ENCODE results near the gene KCNQ1.

Gene KCNQ1

DNA sequence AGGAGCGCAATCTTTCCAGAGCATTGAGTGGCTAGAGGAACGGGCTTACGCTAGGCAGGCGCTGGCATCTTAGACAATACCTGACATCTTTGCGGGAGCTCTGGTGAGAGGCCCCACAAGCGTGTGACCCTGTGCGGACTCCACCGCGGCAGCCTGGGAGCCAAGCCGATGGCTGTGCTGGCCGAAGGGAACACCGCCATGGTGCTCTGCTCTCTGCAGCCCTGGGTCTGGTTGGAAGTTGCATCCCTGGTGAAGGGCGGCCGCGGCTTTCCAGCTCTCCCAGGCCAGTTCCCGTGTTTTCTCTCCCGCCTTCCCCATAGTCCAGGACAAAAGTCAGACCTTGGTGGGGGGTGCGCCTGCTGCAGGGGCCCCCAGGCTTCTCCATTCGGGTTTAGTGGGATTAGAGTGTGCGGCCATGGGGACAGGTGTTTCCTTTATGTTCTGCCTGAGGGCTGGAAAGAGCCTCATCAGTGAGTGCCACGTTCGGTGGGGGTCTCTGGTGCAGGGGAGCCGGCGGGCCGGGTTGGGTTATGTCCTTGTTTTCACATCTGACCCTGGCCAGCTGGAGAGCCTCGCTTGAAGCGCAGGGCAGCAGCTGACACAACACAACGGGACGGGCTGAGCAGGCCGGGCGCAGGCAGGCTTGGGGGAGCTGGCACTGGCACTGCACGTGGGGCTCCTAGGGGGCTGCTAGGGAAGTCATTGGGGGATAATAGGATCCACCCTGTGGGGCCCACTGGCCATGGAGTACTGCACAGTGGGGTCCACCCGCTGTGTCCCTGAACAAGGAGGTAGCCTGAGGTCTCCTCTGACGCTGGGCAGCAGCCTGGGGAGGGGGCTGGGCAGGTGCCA, 94.8 kb downstream of the KCNQ1 start:
- DNase-seq, result no peak

DNA sequence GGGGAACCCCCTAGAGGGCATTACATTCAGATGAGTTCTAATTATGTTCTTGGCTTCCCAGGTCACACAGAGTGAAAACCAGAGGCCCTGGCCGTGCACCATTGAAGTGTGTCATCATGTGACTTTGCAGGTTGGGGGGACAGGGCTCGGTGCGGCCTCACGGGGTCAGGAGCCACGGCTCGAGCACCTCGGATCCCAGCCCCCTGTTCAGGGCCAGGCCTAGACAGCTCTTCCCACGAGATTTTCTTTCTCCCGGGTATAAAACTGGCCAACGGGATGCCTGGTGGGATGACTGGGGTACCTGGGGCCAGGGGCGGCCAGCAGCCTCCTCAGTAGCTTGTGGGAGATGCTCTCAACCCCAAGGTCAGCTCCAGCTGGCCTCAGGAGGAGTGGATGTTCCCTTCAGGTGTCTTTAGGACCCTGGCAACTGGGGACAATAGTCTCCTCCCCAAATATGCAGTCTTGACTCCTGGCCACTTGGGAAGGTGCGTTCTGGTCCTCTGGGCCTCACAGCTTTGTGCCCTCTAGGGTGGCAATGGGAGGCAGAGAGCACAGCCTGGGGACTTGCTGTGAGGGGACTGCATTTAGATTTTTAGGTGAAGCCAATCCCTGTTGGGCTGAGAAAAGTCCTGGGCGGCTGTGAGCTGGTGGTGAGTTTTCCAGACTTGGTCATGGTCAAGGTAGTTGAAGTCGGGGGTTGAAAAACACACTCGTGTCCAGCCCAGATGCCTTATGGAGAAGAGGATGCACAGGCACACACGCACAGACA, 95.6 kb downstream of the KCNQ1 start:
- DNase-seq, result no peak

DNA sequence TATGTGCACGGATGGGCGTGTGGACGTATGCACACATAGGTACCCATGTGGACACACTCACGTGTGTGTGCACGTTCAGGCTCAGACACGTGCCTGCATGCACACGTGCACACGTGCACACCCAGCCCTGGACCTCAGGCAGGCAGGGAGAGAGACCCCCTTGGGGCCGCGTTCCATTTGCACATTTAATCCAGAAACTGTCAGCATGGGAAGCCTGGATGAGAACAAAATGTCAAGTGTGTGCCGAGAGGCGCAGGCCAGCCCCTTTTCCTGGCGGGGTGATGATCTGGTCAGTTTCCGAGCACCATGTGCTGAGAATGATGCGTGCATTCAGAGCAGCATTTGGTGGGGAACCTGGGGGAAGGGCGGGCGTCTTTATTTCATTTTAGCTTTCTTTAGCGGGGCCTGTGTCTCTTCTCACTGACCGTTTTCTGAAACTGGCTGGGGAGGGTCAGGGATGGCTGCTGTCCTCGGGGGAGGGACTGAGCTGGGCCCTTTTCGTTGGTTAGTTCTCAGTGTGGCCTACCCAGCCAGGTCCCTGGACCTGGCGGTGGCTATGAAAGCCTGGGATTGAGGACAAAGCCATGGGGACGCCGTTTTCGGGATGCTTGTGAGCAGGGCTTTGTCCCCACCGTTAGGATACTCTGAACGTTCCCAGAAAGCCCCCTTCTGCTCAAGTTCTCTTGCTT, 96.3 kb downstream of the KCNQ1 start:
- DNase-seq, result no peak

DNA sequence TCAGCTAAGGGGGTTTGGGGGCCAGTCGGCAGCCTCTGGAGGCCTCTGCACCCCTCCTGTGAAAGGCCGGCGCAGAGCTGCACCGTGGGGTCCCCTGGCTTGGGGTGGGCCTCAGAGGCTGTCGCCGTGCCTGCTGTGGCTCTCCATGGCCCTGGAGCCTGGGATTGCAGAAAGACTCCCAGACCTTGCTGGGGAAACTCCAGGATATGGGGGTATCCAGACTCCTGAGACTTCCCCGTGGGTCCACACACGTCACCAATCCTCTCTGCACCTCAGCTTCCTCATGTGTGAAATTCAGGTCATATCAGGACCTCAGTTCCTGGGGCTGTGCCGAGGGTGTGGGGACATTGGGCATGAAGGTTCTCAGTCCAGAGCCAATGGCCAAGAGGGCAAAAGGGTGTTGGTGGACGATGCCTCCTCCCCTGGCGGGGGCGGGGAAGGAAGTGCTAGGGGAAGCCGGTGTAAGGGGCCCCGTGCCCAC, 97.1 kb downstream of the KCNQ1 start:
- DNase-seq, result no peak

DNA sequence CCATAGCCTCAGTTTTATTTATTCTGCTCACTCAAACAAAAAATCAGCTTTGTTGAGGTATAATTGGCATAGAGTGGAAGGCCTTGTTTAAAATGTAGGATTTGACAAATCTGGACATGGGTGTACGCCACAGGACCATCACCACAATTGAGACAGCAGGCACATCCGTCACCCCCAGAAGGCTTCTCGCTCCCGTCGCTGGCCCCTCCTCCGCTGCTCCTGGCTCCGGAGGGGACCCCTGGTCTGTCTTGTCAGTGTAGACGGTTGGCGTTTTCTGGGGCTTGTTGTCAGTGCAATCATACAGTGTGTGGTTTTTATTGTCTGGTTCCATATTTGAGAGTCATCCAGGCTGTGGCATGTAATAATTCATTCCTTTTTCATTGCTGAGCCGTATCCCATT, 97.6 kb downstream of the KCNQ1 start:
- DNase-seq, result no peak

DNA sequence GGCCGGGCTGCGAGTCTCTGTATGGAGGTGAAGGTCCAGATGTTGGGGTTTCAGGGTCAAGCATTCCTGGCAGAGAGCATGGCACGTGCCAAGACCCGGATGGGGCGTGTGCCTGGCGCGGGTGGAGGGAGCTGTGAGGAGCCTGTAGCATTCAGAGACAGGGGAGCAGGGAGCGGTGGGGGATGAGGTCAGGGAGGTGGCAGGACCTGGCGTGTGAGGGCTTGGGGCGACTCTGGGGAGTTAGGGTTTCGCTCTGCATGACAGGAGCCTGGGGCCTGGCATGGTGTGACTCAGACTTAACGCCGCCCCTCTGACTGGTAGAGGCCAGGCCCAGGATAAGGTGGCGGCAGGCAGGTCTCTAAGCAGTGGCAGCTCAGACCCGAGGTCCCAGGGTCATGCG, 103.0 kb downstream of the KCNQ1 start:
- no peak for DNase-seq

DNA sequence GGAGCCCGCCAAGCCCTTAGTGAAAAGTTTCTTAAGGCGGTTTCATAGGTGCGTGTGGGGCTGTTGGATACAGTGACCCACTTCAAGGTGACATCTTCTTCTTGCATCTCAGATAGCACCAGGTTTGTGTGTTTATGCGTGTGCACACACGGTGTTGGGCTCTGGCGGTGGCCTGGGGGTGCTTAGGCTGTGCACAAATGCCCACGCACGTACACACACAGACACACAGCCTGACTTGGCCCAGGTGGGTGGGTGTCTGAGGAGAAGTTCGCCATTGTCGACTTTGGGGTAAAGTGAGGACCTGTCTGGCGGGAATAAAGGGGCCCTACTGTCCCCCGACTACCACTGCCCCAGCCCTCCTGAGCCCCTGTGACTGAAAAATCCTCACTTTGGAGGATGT, 103.8 kb downstream of the KCNQ1 start:
- no peak for DNase-seq

DNA sequence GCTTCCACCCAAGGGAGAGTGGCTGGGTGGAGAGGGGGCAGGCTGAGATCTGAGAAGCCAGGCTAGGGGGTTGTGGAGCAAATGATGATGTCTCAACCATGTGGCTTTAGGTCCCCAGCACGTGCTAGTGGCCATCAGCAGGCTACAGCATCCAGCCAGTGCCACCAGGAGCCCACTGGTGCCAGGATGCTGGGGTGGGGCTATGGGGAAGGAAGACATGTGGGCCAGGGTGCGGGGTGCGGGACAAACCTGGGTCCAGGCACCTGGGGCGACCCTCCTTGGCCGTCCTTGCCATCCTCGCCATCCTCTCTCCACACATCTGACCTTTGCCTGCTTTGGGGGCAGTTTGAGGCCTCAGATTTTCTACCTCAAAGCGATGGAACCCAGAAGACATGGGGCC, 104.3 kb downstream of the KCNQ1 start:
- DNase-seq, result no peak

DNA sequence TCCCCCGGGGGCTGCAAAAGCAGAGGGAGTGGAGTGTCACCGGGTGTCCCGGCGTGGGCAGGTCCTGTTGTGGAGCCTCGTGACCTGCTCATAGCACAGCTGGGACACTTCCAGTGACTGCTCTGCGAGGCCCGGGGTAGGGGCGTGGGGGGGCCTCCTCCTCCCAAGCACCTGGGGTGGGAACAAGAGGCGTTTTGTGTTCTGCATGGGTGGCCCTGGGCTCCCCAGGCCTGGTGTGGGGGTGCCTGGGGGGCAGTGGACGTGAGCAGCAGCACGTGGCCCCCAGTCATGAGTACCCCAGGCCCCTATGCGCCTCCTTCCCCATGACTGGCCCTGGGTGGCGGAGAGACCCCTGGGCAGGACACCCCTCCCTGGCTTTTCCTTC, 104.7 kb downstream of the KCNQ1 start:
- DNase-seq, result no peak

DNA sequence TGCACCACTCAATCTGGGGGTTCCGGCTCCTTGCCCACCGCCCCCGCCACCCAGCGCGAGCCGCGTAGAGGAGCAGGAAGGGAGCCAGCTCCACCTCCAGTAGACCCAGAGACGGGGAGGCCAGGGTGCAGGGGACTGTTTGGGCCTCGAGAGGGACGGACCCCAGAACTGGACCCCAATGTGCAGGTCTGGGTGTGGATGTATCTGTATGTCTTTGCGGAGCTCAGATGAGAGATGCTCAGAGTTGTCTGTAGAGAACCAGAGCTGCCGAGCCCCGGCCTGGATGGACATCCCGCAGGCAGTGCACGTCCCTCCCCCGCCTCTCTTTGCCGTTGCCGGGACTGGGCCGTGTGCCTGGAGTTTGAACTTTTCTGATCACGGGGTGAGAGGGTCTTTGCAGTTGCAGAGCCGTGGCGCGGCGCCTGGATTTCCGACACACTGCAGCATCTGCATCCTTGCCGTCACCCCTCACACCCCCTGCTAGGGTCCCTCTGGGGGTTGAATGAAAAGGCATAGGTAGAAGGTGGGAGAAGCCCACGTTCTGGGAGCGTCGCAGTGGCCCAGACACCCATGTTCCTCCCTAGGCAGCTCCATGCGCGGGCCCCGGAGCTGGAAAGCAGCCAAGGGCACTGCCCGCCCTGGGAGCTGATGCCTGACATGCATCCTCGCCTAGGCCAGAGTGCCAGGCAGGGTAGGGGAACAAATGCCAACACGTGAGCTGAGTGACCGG, 105.2 kb downstream of the KCNQ1 start:
- DNase-seq, result no peak

DNA sequence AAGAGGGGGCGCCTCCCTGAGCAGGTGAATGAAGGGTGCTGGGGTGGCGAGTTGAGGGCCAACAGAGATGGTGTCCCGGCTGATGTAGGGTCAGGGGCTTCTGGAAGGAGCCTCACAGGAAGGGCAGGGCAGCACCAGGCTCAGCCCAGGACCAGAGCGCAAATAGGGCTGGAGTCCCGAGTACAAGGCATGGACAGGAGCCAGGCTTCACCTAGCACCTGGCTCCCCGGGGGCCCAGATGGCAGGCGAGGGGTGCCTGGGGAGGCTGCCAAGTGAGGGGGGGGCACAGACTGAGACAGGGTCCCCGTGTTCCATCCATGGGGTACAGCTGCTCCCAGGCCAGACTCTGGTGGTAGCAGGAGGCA, 105.8 kb downstream of the KCNQ1 start:
- DNase-seq, result no peak

DNA sequence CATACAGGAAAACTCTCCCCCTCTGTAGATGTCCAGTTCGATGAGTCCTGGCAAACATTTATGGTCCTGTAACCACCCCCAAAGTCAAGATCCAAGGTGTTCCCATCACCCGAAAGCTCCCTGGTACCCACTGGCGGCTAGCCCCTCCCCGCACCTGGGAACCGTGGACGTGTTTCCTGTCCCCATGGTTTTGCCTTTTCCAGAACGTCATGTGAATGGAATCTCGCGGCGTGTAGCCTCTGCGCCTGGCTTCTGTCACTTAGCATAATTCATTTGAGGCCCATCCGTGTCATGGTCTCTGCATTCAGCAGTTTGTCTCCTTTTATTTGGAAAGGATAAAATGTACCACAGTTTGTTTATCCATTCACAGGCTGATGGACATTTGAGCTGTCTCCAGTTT, 106.3 kb downstream of the KCNQ1 start:
- DNase-seq, result no peak

DNA sequence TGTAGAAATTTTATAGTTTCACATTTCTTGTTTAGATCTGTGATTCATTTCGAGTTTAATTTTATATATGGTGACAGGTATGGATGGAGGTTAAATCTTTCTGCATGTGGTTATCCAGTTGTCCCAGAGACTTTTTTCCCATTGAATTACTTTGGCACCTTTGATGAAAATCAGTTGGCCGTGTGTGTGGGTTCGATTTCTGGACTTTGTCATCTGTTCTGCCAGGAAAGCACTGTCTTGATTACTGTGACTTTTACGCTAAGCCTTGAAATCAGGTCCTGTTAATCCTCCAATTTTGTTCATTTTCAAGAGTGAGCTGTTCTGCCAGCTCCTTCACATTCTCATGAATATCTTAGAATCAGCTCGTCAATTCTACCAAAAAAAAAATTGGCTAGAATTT, 107.4 kb downstream of the KCNQ1 start:
- DNase-seq, result no peak

DNA sequence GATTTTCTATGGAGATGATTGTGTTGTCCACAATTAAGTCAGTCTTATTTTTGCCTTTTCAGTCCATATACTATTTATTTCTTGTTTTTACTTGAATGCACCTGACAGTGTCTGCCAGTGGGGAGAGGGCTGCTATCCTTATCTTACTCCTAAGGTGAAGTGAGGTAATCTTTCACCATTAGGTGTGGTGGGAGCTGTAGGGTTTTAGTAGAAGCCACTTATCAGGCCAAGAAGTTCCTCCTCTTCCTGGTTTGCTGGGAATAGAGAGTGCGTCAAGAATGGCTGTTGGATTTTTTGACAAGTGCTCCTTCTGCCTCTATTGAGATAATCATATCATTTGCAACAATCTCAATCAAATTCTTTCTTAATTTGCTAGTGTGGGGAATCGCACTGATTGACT, 108.4 kb downstream of the KCNQ1 start:
- DNase-seq, result no peak

DNA sequence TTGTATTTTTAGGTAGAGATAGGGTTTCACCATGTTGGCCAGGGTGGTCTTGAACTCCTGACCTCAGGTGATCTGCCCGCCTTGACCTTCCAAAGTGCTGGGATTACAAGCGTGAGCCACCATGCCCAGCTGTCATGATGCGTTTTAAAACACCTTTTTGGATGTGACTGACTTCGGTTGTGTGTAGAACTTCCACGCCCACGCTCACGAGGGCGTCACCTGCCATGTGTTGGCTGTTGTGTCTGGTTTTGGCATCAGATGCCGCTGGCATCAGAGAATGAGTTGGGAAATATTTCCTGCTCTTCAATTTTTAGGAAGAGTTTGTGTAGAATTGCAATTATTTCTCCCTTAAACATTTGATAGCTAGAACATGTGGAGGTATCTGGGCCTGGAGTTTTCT, 109.1 kb downstream of the KCNQ1 start:
- DNase-seq, result no peak

DNA sequence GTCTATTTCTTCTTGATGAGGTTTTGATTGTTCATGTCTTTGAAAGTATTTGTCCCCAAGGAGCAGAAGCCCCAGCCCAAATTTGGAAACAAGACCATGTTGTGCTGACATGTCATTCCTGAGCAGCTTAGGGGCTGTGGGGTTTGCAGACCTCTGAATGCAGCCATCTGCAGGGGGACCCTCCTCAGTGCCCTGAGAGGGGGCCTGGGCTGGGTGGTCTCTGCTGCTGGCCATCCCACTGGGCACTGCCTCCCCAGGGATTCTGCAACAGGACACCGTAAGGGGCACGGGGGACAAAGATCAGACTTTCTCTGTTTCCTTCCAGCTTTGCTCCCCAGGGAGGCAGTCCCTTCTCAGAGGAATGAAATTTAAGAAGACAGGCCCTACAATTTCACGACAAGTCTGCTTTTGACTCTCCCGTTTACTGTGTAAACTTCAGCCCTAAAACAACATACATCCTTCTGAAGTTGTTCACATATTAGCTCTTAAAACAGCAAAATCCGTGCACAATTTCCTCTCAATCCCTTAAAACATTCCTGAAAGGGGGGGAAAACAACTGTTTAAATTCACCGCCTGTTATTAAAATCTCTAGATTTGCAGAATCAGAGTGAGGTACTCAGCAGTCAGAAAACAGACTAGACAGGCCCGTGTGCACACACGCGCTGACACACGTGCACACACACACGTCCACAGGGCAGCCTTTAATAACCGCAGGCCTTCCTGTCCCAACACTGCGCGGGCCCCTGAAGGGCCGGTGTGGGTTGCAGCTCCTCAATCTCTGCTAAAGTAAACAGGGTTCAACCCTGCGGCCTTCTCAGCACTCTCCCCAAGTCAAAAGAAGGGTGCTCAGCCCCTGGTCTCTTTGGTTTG, 109.8 kb downstream of the KCNQ1 start:
- no peak for DNase-seq

DNA sequence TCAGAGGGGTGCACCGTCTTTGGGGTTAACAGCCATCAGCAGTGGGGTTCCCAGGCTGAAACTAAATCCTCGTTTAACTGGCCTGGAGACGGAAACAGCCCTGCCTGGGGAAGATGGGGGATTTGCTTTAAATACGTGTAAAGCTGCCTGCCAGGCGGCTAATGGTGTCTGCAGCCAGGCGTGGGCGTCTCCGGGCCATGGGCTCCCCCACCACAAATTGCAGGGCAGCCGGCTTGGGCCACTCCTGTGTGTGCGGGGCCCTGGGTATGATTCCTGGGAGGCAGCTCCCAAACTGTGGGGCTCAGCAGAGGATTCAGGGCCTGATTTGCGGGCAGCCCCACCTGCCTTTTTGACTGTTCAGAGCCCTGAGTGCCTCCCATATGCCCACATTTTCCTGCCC, 110.5 kb downstream of the KCNQ1 start:
- no peak for DNase-seq

DNA sequence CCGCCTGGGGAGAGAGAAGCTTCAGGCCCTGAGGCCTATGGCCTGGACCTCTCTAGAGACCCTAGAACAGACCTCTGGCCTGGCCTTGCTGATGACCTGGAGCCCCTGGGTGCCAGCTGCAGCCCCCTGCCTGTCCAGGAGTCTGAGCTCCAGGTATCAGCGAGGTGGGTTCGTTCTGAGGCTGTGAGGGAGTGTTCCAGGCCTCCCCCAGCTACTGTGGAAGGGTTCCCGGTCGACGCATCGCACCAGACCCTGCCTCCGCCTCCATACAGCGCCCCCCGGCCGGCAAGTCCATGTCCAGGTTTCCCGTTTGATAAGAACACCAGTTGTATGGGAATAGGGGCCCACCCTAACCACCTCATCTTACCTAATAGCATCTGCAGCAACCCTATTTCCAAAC, 111.1 kb downstream of the KCNQ1 start:
- peak; percentile 25 for DNase-seq

DNA sequence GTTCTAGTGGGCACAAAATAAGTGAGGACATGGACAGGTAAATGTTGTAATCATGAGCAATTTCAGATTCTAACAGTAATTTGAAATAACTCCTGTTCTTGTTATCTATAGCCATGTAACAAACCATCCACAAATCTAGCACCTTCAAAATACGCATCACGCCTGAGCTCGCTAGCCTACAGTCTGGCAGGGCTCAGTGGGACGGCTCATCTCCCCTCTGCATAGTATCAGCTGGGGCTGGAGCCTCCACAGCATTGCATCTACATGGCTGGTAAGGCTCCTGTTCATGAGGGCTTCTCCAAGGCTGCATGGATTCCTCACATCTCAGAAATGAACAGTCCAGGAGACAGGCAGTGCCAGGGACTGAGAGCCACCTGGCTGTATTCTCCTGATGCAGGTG, 112.6 kb downstream of the KCNQ1 start:
- no peak for DNase-seq

DNA sequence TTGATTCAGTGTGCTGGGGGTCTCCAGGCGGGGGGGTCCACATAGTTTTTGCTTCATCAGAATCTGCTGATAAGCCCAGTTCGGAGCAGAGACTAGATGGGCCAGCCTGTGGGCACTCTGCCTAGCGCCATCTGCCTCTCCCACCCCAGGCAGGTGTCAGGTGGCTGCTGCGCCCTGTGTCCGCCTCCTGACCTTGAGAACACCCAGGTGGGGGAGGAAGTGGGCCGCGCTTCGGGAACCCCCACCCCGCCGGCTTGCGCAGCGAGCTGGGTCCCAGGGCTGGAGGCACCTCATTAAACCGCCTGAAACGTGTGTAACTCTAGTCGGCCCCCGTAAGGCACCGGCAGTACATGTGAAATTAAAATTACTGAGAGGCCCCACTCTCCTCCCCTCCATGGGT, 113.6 kb downstream of the KCNQ1 start:
- DNase-seq, result no peak

DNA sequence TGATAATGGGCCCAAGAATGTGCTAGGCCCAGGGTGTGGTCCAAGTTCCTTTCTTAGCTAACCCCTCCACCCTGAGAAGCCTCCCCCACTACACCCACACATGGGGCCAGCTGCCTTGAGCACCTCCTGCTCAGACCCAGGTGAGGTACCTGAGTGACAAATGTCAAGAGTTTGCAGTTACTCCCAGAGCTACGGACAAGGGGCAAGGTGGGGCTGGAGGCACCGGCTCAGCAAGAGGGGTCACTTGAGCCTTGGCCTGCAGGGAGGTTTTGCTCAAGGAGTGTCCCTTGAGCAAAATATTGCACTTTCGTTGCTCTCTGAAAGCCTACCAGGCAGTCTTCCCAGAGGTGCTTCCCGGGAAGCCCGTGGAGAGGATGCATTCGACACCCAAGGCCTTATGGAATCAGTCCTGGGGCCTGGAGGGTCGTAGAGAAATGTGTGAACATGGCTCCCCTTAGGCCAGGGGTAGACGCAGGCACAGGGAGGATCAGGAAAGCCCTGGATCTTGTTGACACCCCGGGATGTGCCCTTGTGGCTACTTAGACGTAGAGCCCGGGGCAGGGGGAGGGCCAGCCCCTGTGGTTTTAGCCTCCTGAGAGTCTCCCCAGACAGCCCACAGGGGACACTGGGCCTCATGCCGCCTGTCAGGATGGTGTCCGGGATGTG, 114.2 kb downstream of the KCNQ1 start:
- DNase-seq, result peak; percentile 45
